GM18520 (cell line): ENCODE data around the gene USH2A.

Experiments
- ATAC-seq: cut with Tn5 transposase; IDR thresholded peaks from one replicate; pipeline ENCODE4 v1.9.1; 2021; ENCODE audit not compliant: unreplicated experiment

The USH2A gene

DNA sequence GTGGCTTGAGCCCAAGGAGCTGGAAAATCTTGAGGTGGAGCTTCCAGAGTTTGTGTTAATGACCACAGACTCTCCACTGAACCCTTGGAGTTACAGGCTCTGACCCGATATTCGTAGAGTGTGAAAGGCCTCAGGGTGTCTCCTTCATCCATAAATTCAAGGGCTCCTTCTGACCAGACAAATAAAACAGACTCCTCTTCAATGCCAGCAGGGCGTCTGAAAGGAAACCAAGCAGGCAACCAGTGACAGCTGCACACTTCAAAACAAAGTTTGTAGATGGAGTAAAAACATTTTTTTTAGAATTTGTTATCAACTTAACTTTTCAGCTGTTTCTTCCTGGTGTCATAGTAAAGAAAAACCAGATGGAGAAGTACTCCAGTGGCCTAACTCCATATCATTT, 695.1 kb downstream of the USH2A start:
- ATAC-seq = no peak

- no peak for ATAC-seq
Observed at GRCh38 chr1:215720126-215720525, 703.1 kb downstream of the USH2A start.

DNA sequence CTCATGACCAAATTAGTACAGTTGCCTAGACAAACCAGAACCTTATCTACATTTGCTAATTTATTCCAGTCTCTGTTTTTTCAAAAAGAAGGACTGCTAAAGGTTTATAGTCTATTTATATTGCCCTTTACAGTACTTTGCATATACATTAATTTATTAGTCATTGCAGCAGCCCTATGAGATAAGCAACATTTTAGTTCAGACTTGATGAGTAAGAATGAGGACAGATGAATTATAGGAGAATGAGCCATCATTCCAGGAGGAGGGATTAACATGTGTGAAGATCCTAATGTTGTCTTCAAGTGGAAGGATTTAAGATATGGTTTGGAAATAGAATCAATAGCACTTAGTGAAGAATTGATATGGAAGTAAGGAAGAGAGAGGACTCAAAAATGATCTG, 703.7 kb downstream of the USH2A start:
- ATAC-seq = no peak

GRCh38 chr1:215718575-215719287, 704.5 kb downstream of the USH2A start:
- ATAC-seq = no peak

DNA sequence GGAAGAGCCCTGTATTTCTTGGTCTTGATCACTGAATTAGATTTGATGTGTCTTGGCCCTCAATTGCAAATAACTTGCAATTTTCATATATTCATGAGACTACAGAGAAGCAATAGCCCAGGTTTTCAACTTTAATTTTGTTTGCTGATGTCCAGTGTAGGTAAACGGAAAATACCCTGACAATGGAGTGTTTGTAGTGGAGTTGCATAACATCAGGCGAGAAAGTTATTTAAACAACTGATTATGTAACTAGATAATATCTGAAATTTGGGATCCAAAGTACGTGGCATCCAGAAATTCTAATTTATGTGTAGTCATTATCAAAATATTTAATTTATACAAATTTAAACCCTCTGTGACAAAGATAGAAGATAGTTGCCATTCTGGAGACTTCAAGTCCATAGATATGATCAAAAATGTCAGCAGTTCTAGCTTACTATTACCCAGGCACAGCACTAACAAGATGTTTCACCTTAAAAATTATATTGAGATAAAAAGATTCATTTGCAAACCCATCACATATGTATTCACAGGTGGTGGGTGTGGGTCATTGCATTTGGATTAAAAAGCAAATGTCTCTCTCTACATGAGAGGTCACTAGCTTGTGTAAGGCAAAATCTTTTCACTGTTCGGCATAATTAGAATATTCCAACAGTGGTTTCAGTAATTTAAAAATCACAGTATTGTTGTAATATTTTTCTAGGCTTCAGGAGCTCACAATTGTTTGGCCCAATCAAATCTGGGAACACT, 705.4 kb downstream of the USH2A start:
- no peak for ATAC-seq

DNA sequence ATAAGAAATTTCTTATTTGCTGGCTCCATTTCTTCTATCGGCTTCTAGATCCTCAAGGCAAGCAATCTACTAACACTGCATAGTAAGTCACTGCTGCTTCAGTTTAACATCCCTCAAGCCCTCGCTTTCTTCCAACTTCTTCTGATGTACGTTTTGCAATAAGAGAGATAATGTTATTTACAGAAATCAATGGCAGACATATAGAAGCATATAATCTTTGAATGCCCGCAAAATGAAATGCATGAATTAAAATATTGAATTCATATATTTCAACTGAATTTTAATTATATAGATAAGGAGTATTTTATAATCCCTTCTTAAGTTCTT, 712.4 kb downstream of the USH2A start:
- ATAC-seq = no peak

DNA sequence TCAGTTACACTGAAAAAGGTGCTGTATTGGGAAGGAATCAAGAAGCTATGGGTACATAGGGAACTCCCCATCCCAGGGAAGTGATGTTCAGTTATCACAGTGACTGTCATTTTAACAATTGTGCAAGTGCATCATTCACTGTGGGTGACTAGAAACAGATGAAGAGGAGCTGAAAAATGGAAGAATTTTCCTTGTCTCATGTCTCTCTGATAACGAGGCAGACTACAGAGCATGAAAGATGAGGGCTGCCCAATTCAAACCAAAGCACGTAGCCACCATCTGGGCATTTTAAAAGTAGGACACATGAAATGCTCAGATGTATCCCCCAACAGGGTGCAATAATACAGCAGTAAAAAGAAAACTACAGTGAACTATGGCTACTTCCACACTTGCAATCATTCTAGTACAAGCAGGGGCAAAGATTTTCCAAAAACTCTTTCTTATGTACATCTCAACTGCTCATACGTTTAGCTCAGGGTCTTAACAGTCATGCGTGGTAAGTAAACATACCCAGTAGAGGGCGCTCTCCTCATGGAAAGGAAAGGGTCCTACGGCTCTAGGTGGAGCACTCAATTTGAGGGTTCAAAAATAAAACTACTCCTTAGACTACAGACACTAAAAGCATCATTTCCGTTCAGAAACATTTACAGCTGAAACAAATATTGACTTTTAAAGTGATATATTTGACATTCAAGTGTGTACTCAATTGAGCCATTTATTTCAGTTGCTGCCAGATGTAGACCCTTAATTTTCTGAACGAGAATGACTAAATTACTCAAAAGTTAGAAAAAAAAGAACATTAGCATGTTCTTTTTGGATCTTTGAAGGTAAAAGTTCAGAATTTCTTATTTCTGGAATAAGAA, 713.0 kb downstream of the USH2A start:
- peak; percentile 68 for ATAC-seq

- peak; percentile 50 for ATAC-seq
Observed at GRCh38 chr1:215704089-215704860, 719.0 kb downstream of the USH2A start.

- no peak for ATAC-seq
Observed at GRCh38 chr1:215682232-215682631, 741.0 kb downstream of the USH2A start.

DNA sequence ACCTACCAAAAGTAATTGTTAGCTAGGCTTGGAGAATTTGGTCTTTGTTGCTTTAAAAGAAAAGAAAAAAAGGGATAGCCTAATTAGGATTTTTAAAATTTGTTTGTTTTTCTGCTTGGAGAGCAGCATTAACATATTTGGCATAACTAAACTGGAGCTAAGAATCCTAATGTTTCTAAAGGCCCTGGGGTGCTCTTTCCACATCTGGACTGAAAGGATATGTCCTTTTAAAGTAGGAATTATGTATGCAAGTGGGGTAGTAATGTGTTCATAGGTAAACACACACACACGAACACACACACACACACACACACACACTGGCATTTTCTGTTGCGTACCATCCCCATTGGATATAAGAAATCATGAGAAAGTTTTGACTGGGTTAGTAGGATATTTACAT, 742.2 kb downstream of the USH2A start:
- ATAC-seq = no peak

GRCh38 chr1:215679231-215679630, 744.0 kb downstream of the USH2A start:
- ATAC-seq = no peak

DNA sequence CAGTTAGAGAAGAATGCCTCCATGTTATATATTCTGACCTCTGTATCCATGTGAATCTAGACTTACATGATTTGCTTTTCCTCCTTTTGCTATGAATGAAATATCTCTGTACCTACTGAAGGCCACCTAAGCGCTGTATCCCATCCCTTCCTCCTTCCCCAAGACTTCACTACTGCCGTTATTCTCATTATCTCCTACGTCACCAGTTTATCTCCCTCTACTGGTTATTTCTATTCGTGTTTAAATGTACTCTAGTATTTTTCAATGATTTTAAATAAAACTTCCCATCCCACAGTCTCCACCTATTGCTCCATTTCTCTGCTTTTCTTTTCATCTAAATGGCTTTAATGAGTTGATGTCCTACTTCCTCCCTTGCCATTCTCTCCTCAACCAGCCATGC, 746.1 kb downstream of the USH2A start:
- no peak for ATAC-seq

DNA sequence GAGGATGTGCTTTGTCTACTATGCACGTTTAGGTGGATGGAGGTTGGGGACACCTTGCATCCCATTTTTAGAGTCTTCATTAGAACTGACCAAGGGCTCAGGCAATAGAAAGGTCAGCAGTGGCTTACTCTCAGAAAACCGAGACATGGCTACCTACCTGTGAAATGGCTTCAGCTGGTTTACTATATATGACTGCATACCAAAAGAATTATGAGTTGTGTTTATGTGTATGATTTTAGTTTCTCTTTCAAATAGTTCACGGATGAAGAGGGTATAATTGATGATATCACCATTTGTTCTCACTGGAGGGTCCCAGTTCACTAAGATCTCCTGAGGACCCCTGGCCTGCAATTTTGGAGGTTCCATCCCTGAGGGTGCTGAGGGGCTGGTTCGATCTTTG, 749.3 kb downstream of the USH2A start:
- no peak for ATAC-seq

- ATAC-seq = no peak
Observed at GRCh38 chr1:215672482-215672881, 750.8 kb downstream of the USH2A start.

DNA sequence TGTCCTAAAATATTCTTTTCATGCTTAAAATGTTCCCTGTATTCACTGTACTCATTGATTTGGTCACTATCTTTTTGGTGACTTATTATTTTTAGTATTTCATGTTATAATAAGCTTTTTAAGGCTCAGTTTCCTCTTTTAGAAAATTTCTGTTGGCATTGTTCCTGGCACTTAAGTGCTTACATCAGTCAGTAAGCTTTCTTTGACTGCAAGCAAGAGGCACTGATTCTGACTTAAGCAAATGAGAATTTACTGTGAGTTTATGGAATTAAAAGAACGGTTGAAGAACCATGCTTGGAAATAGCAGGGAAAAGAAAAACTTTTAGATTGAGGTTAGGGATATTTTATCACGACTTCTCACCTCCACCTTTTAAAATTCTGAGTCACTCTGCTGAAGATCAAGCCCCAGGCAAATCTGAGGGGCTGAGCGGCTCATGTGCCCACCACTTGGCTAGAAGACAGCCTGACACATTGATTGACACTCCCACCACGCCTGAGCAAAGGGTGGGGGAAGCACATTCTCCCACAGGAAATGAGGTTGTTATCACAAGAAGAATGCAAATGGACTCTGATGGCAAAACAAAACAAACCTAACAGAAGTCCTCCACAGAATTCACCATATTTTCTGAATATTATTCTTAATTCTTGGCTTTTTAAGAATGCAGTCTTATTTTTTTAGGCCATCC, 753.3 kb downstream of the USH2A start:
- no peak for ATAC-seq

- no peak for ATAC-seq
Observed at GRCh38 chr1:215667761-215668160, 755.5 kb downstream of the USH2A start.

- ATAC-seq = no peak
Observed at GRCh38 chr1:215665215-215665614, 758.0 kb downstream of the USH2A start.

- ATAC-seq = no peak
Observed at GRCh38 chr1:215661033-215661432, 762.2 kb downstream of the USH2A start.

- no peak for ATAC-seq
Observed at GRCh38 chr1:215660259-215660658, 763.0 kb downstream of the USH2A start.

DNA sequence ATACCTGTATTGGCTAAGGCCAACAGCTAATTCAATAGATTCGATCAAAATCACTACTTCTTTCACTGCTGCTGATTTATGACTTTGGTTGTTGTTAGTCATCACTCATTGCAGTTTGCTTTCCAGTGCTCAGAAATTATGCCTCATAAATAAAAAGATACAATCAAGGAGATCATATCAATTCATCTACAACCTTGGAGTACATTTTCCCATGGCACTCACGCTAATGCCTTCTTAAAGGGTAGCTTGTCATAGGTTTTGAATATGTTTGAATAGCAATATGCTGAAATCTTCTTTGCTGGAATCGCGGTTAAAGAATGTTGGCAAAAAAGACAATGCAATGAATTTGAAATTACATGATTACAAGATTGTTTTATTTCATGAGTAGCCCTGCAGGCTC, 766.2 kb downstream of the USH2A start:
- no peak for ATAC-seq

DNA sequence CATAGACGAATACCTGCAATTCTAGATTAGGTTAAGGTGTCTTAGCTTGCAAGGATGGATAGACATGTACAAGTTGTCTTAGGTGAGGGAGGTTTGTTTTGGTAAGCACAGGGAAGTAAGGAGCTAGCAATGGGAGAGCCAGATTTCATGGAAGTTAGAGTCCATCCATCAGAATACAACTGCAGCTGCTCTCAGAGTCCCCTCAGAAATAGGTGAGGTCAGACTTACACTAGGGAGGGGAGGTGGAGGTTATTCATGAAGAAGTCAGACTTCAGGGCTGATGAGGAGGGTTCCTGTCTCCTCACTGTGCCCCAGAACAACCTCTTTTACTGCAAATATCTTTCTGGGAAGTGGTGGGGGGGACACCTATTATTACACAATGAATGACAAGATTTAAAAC, 770.9 kb downstream of the USH2A start:
- no peak for ATAC-seq
